Activated T-cell treated with anti-CD3 and anti-CD28 coated beads, Interleukin-2, amount 50 U/mL, for 72 hours (primary cell): ENCODE results near the gene TMEM154. TPM values are rescaled to one million over a fixed set of nuclear protein-coding genes. Genes with fewer than 3 reads are reported as not detected.
"Not testable (repeated sequence)": the region's sequence is repeated elsewhere in the genome, so short reads cannot be mapped to it uniquely, and the experiment has no call there.

ENCODE experiments used
- ATAC-seq, 2 donors: fragments of 150-1000 bp; cut with Tn5 transposase; replicated peaks in 1 of 2; 2 replicates each; pipeline ENCODE4 v1.10.0; 2021; ENCODE audit warnings: moderate library complexity in 2 of 2, mild to moderate bottlenecking in 1 of 2
- DNase-seq, 2 donors: peaks; one replicate each; pipeline ENCODE4 v3.0.0; 2021 to 2022; ENCODE audit warnings: mixed read lengths in 1 of 2
- H3K27ac Mint-ChIP-seq: one replicate; pipeline ENCODE4 v1.8.0; 2022; ENCODE audit warnings: mild to moderate bottlenecking, moderate library complexity, mixed read lengths
- H3K27me3 Mint-ChIP-seq: one replicate; pipeline ENCODE4 v1.8.0; 2022; ENCODE audit warnings: low read depth, mixed read lengths
- H3K36me3 Mint-ChIP-seq, 2 donors: one replicate each; pipeline ENCODE4 v1.8.0; 2022; ENCODE audit warnings: mixed read lengths in 2 of 2, mild to moderate bottlenecking in 1 of 2; ENCODE audit not compliant: insufficient read depth in 2 of 2
- H3K4me1 Mint-ChIP-seq: one replicate; pipeline ENCODE4 v1.8.0; 2022; ENCODE audit warnings: low read depth, mixed read lengths
- H3K4me3 Mint-ChIP-seq, 2 donors: one replicate each; pipeline ENCODE4 v1.8.0; 2022; ENCODE audit warnings: mild to moderate bottlenecking in 2 of 2, mixed read lengths in 2 of 2, moderate library complexity in 2 of 2
- H3K9me3 Mint-ChIP-seq, 2 donors: one replicate each; pipeline ENCODE4 v1.8.0; 2022; ENCODE audit warnings: mixed read lengths in 2 of 2
- total RNA-seq, 2 donors: library from RNA; stranded (reverse); gene quantifications; one replicate each; pipeline ENCODE4 v1.2.3, GENCODE V29; 2022

TMEM154 gene
- total RNA-seq, 2 donors from 2014 or later, result 16.8 to 22.0 TPM

GRCh38 chr4:152672206-152673092, 7.3 kb downstream of the TMEM154 start:
- no peak overlapping the region for H3K27ac Mint-ChIP-seq
- no peak for ATAC-seq
- no peaks in the 10 kb centered on the region for H3K9me3 Mint-ChIP-seq
- no peak for DNase-seq
- H3K4me3 Mint-ChIP-seq, result no peak overlapping the region
- H3K36me3 Mint-ChIP-seq, result peaks cover 2 to 4% of the 10 kb centered on the region in 2 donors
- H3K27me3 Mint-ChIP-seq, result no peaks in the 10 kb centered on the region
- peaks cover 27% of the 10 kb centered on the region for H3K4me1 Mint-ChIP-seq

- peaks cover 2 to 4% of the 10 kb centered on the region in 2 donors for H3K36me3 Mint-ChIP-seq
- no peak overlapping the region for H3K27ac Mint-ChIP-seq
- no peaks in the 10 kb centered on the region for H3K27me3 Mint-ChIP-seq
- no peak for ATAC-seq
- peaks cover 19% of the 10 kb centered on the region for H3K4me1 Mint-ChIP-seq
- DNase-seq, result no peak
- no peak overlapping the region for H3K4me3 Mint-ChIP-seq
- H3K9me3 Mint-ChIP-seq, result peaks cover 0 to 3% of the 10 kb centered on the region in 2 donors
Observed at GRCh38 chr4:152668338-152668964, 11.3 kb downstream of the TMEM154 start.

GRCh38 chr4:152667781-152668180, 12.0 kb downstream of the TMEM154 start:
- ATAC-seq, result no peak
- Mint-ChIP-seq H3K4me1 (peaks cover 25% of the 10 kb centered on the region), H3K4me3 (no peak overlapping the region), H3K9me3 (peaks cover 0 to 3% of the 10 kb centered on the region in 2 donors), H3K36me3 (peaks cover 2 to 6% of the 10 kb centered on the region in 2 donors), H3K27me3 (no peaks in the 10 kb centered on the region), H3K27ac (no peak overlapping the region)
- no peak for DNase-seq

- peaks cover 0 to 3% of the 10 kb centered on the region in 2 donors for H3K9me3 Mint-ChIP-seq
- peak overlapping the region; percentile 62 for H3K27ac Mint-ChIP-seq
- H3K4me1 Mint-ChIP-seq, result peaks cover 26% of the 10 kb centered on the region
Observed at GRCh38 chr4:152666946-152667345, 12.9 kb downstream of the TMEM154 start.

GRCh38 chr4:152665691-152666395, 14.0 kb downstream of the TMEM154 start:
- ATAC-seq, result no peak

More at GRCh38 chr4:152666946-152667345, 12.9 kb downstream of the TMEM154 start:
- H3K4me3 Mint-ChIP-seq, result no peak overlapping the region
- no peaks in the 10 kb centered on the region for H3K27me3 Mint-ChIP-seq
- no peak for DNase-seq
- ATAC-seq, result no peak
- peaks cover 2 to 6% of the 10 kb centered on the region in 2 donors for H3K36me3 Mint-ChIP-seq

GRCh38 chr4:152664067-152664378, 15.8 kb downstream of the TMEM154 start:
- DNase-seq, H3K36me3 Mint-ChIP-seq, H3K9me3 Mint-ChIP-seq, H3K27ac Mint-ChIP-seq, H3K4me3 Mint-ChIP-seq, ATAC-seq, H3K27me3 Mint-ChIP-seq: not testable (repeated sequence)
- H3K4me1 Mint-ChIP-seq, result peaks cover 35% of the 10 kb centered on the region

More at GRCh38 chr4:152665691-152666395, 14.0 kb downstream of the TMEM154 start:
- H3K9me3 Mint-ChIP-seq, result peaks cover 0 to 3% of the 10 kb centered on the region in 2 donors
- no peaks in the 10 kb centered on the region for H3K27me3 Mint-ChIP-seq
- peaks cover 35% of the 10 kb centered on the region for H3K4me1 Mint-ChIP-seq
- H3K36me3 Mint-ChIP-seq, result peaks cover 2 to 6% of the 10 kb centered on the region in 2 donors
- no peak overlapping the region for H3K4me3 Mint-ChIP-seq
- DNase-seq, result no peak
- H3K27ac Mint-ChIP-seq, result no peak overlapping the region

- H3K4me1 Mint-ChIP-seq, result peaks cover 35% of the 10 kb centered on the region
- peaks cover 8 to 13% of the 10 kb centered on the region in 2 donors for H3K36me3 Mint-ChIP-seq
- no peak for ATAC-seq
- peak overlapping the region; percentile 12 for H3K27ac Mint-ChIP-seq
- H3K4me3 Mint-ChIP-seq, result no peak overlapping the region
- DNase-seq, result no peak
- peaks cover 0 to 5% of the 10 kb centered on the region in 2 donors for H3K9me3 Mint-ChIP-seq
- no peaks in the 10 kb centered on the region for H3K27me3 Mint-ChIP-seq
Observed at GRCh38 chr4:152663203-152664066, 16.4 kb downstream of the TMEM154 start.

GRCh38 chr4:152661649-152662048, 18.1 kb downstream of the TMEM154 start:
- no peaks in the 10 kb centered on the region for H3K27me3 Mint-ChIP-seq
- ATAC-seq, result no peak
- peaks cover 12% of the 10 kb centered on the region in 2 donors for H3K9me3 Mint-ChIP-seq
- H3K36me3 Mint-ChIP-seq, result peaks cover 20 to 27% of the 10 kb centered on the region in 2 donors
- peak overlapping the region; percentile 95 for H3K27ac Mint-ChIP-seq
- no peak for DNase-seq
- H3K4me1 Mint-ChIP-seq, result peaks cover 28% of the 10 kb centered on the region
- peak overlapping the region in 1 of 2 donors; percentile 26 for H3K4me3 Mint-ChIP-seq

- no peak for ATAC-seq
- Mint-ChIP-seq H3K9me3 (peaks cover 12 to 17% of the 10 kb centered on the region in 2 donors), H3K4me3 (no peak overlapping the region), H3K36me3 (peaks cover 21 to 33% of the 10 kb centered on the region in 2 donors), H3K27me3 (no peaks in the 10 kb centered on the region), H3K27ac (no peak overlapping the region), H3K4me1 (peaks cover 34% of the 10 kb centered on the region)
- DNase-seq, result no peak
Observed at GRCh38 chr4:152660526-152660925, 19.3 kb downstream of the TMEM154 start.

GRCh38 chr4:152659806-152660205, 20.0 kb downstream of the TMEM154 start:
- H3K4me1 Mint-ChIP-seq, result peaks cover 34% of the 10 kb centered on the region
- DNase-seq (no peak), ATAC-seq (no peak)
- H3K4me3 Mint-ChIP-seq, result no peak overlapping the region
- H3K9me3 Mint-ChIP-seq, result peaks cover 12 to 17% of the 10 kb centered on the region in 2 donors
- peaks cover 22 to 35% of the 10 kb centered on the region in 2 donors for H3K36me3 Mint-ChIP-seq
- no peak overlapping the region for H3K27ac Mint-ChIP-seq
- no peaks in the 10 kb centered on the region for H3K27me3 Mint-ChIP-seq

GRCh38 chr4:152657657-152658056, 22.1 kb downstream of the TMEM154 start:
- DNase-seq (no peak), ATAC-seq (no peak)
- H3K27me3 Mint-ChIP-seq, result no peaks in the 10 kb centered on the region
- H3K4me3 Mint-ChIP-seq, result no peak overlapping the region
- H3K4me1 Mint-ChIP-seq, result peaks cover 20% of the 10 kb centered on the region
- H3K36me3 Mint-ChIP-seq, result peaks cover 22 to 34% of the 10 kb centered on the region in 2 donors
- H3K9me3 Mint-ChIP-seq, result peaks cover 9 to 17% of the 10 kb centered on the region in 2 donors
- H3K27ac Mint-ChIP-seq, result no peak overlapping the region
